Mesothelial cell of epicardium (in vitro differentiated cells): Measurements from ENCODE around the gene ZNF212. TPM values are rescaled to one million over a fixed set of nuclear protein-coding genes. Genes with fewer than 3 reads are reported as not detected.
"Not testable (repeated sequence)": the region's sequence is repeated elsewhere in the genome, so short reads cannot be mapped to it uniquely, and the experiment has no call there.

Source experiments
- DNase-seq, 2 experiments: peaks; one replicate each; pipeline ENCODE4 v3.0.0; 2021; ENCODE audit warnings: low spot score in 2 of 2; ENCODE audit not compliant: unreplicated experiment in 2 of 2
- H3K27ac Mint-ChIP-seq: 2 replicates; pipeline ENCODE4 v1.8.0; 2021; ENCODE audit warnings: mixed read lengths
- H3K27me3 Mint-ChIP-seq: 2 replicates; pipeline ENCODE4 v1.8.0; 2021; ENCODE audit warnings: low read depth, mixed read lengths
- H3K36me3 Mint-ChIP-seq: 2 replicates; pipeline ENCODE4 v1.8.0; 2021; ENCODE audit warnings: mixed read lengths
- H3K4me1 Mint-ChIP-seq: 2 replicates; pipeline ENCODE4 v1.8.0; 2021; ENCODE audit warnings: mixed read lengths
- H3K4me3 Mint-ChIP-seq: 2 replicates; pipeline ENCODE4 v1.8.0; 2021; ENCODE audit warnings: mild to moderate bottlenecking, moderate library complexity, mixed read lengths
- H3K9me3 Mint-ChIP-seq: 2 replicates; pipeline ENCODE4 v1.8.0; 2021; ENCODE audit warnings: mixed read lengths
- CTCF ChIP-seq: fragments of 200-600 bp; sonication (generic); IDR thresholded peaks from one replicate; pipeline ENCODE4 v1.5.0; 2021; ENCODE audit warnings: antibody characterized with exemption; ENCODE audit not compliant: unreplicated experiment
- total RNA-seq: library from RNA; stranded (reverse); gene quantifications from 3 replicates; pipeline ENCODE4 v1.2.1, GENCODE V29; 2021

Gene ZNF212
- total RNA-seq, 1 donor from 2014 or later = 20.8 TPM

- DNase-seq = no peak
- Mint-ChIP-seq H3K4me3 (peak overlapping the region; percentile 97), H3K9me3 (peaks cover 9% of the 10 kb centered on the region), H3K27ac (peak overlapping the region; percentile 32), H3K36me3 (peaks cover 22% of the 10 kb centered on the region), H3K4me1 (peaks cover 14% of the 10 kb centered on the region), H3K27me3 (peaks cover 7% of the 10 kb centered on the region)
- no peak for TF ChIP-seq CTCF
These were observed 1.2 kb downstream of the ZNF212 start for GRCh38 chr7:149240637-149241036.

GRCh38 chr7:149241696-149242095, 2.2 kb downstream of the ZNF212 start:
- H3K36me3 Mint-ChIP-seq = peaks cover 27% of the 10 kb centered on the region
- no peak overlapping the region for H3K27ac Mint-ChIP-seq
- H3K27me3 Mint-ChIP-seq = peaks cover 2% of the 10 kb centered on the region
- TF ChIP-seq CTCF = no peak
- peak overlapping the region; percentile 33 for H3K4me3 Mint-ChIP-seq
- peaks cover 14% of the 10 kb centered on the region for H3K4me1 Mint-ChIP-seq
- peaks cover 9% of the 10 kb centered on the region for H3K9me3 Mint-ChIP-seq
- DNase-seq = no peak

GRCh38 chr7:149245244-149245643, 5.8 kb downstream of the ZNF212 start:
- no peak overlapping the region for H3K4me3 Mint-ChIP-seq
- H3K27me3 Mint-ChIP-seq = no peaks in the 10 kb centered on the region
- peaks cover 8% of the 10 kb centered on the region for H3K4me1 Mint-ChIP-seq
- H3K36me3 Mint-ChIP-seq = peaks cover 27% of the 10 kb centered on the region
- H3K27ac Mint-ChIP-seq = no peak overlapping the region
- no peak for TF ChIP-seq CTCF
- no peak for DNase-seq
- H3K9me3 Mint-ChIP-seq = peaks cover 9% of the 10 kb centered on the region

GRCh38 chr7:149245744-149246143, 6.3 kb downstream of the ZNF212 start:
- Mint-ChIP-seq H3K4me1 (peaks cover 4% of the 10 kb centered on the region), H3K27ac (no peak overlapping the region), H3K4me3 (no peak overlapping the region), H3K27me3 (no peaks in the 10 kb centered on the region), H3K9me3 (peaks cover 9% of the 10 kb centered on the region), H3K36me3 (peaks cover 25% of the 10 kb centered on the region)
- TF ChIP-seq CTCF = no peak
- DNase-seq = no peak

GRCh38 chr7:149248777-149249176, 9.3 kb downstream of the ZNF212 start:
- Mint-ChIP-seq H3K27me3 (no peaks in the 10 kb centered on the region), H3K27ac (no peak overlapping the region), H3K36me3 (peaks cover 23% of the 10 kb centered on the region), H3K4me3 (no peak overlapping the region), H3K4me1 (no peaks in the 10 kb centered on the region), H3K9me3 (no peaks in the 10 kb centered on the region)
- no peak for DNase-seq
- no peak for TF ChIP-seq CTCF

- not testable (repeated sequence) for H3K9me3 Mint-ChIP-seq, DNase-seq, H3K27me3 Mint-ChIP-seq, H3K4me3 Mint-ChIP-seq, H3K27ac Mint-ChIP-seq, H3K4me1 Mint-ChIP-seq
- H3K36me3 Mint-ChIP-seq = peaks cover 20% of the 10 kb centered on the region
These were observed 10.7 kb downstream of the ZNF212 start for GRCh38 chr7:149250151-149250550.

GRCh38 chr7:149251518-149251917, 12.1 kb downstream of the ZNF212 start:
- not testable (repeated sequence) for H3K27ac Mint-ChIP-seq, H3K4me3 Mint-ChIP-seq, H3K4me1 Mint-ChIP-seq, DNase-seq, H3K9me3 Mint-ChIP-seq, H3K27me3 Mint-ChIP-seq
- peaks cover 21% of the 10 kb centered on the region for H3K36me3 Mint-ChIP-seq
